Measurements from ENCODE around the gene C6orf163. TPM values are rescaled to one million over a fixed set of nuclear protein-coding genes. Genes with fewer than 3 reads are reported as not detected.

Gene C6orf163
- total RNA-seq, 1 experiment from 2014 or later = 0.39 TPM

- H3K27ac ChIP-seq = peak within 1 kb of the TSS; percentile 61
- peak within 1 kb of the TSS; percentile 85 for H3K4me3 ChIP-seq
- no peaks in the 10 kb centered on the region for H3K9me3 ChIP-seq (replicated peaks)
- H3K36me3 ChIP-seq = no peaks in the 10 kb centered on the region
- H3K4me1 ChIP-seq (replicated peaks) = no peaks in the 10 kb centered on the region; the same call in 1 of the 2 replicates
- peak; percentile 78 to 94 for DNase-seq (ENCODE audit: low read depth in 1 of 2, low spot score in 2 of 2)
- no peaks in the 10 kb centered on the region for H3K27me3 ChIP-seq (replicated peaks)
These were observed 63.5 kb downstream of the C6orf163 start, which contains the start of gene CFAP206 for GRCh38 chr6:87407901-87408720. Gene CFAP206 (plus strand): TSS chr6:87407972. CDS start chr6:87409840, 1,868 bp downstream.

DNA sequence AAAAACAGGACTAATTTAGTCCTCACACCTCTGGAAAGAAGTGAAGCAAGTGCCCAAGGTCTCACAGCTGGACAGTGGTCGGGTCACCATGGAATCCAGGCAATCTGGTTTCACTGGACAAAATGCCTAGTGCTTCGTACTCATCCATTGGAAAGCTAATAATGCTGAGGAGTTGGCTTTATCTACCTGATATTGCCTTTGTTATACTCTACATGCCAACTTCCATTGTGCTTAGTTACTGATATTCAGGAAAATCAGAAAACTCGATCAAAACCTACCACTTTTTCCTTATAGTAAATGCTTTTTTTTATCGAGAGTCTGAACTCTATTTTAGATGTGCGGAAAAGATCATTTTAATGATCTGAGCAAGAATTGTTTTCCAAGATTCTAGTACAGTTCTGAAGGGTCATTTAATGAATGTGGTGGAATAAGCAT is 64.1 kb downstream of the C6orf163 start:
- no peak for DNase-seq (ENCODE audit: low read depth in 1 of 2, low spot score in 2 of 2)
- Histone ChIP-seq H3K27ac (no peak overlapping the region), H3K4me3 (peak overlapping the region; percentile 85), H3K4me1 (replicated peaks) (no peaks in the 10 kb centered on the region; the same call in 1 of the 2 replicates), H3K27me3 (replicated peaks) (no peaks in the 10 kb centered on the region), H3K9me3 (replicated peaks) (no peaks in the 10 kb centered on the region), H3K36me3 (no peaks in the 10 kb centered on the region)

Other genes starting within 250 kb of the C6orf163 start
- gene CGA, start 249.7 kb upstream of the C6orf163 start, total RNA-seq (2014; rRNA removed; shearing (Covaris generic)) = not detected in 2 replicates
- gene ZNF292, start 189.2 kb upstream of the C6orf163 start, total RNA-seq (2014; rRNA removed; shearing (Covaris generic)) = 14.1 and 17.0 TPM in 2 replicates
- gene SMIM8, start 22.2 kb upstream of the C6orf163 start, total RNA-seq (2014; rRNA removed; shearing (Covaris generic)) = 4.9 and 5.1 TPM in 2 replicates
- gene GJB7, start 15.5 kb upstream of the C6orf163 start, total RNA-seq (2014; rRNA removed; shearing (Covaris generic)) = not detected in 2 replicates
- gene CFAP206, start 63.2 kb downstream of the C6orf163 start, total RNA-seq (2014; rRNA removed; shearing (Covaris generic)) = not detected in 2 replicates
- gene SLC35A1, start 128.2 kb downstream of the C6orf163 start, total RNA-seq (2014; rRNA removed; shearing (Covaris generic)) = 26.6 and 27.8 TPM in 2 replicates
- 50.4 and 51.4 TPM in 2 replicates for gene RARS2, start 245.2 kb downstream of the C6orf163 start, total RNA-seq (2014; rRNA removed; shearing (Covaris generic))
- gene ORC3, start 245.3 kb downstream of the C6orf163 start, total RNA-seq (2014; rRNA removed; shearing (Covaris generic)) = 35.3 and 60.4 TPM in 2 replicates